ENCODE data around the gene C22orf31. TPM values are rescaled to one million over a fixed set of nuclear protein-coding genes. Genes with fewer than 3 reads are reported as not detected.
"Not testable (repeated sequence)": the region's sequence is repeated elsewhere in the genome, so short reads cannot be mapped to it uniquely, and the experiment has no call there.

C22orf31 gene
- total RNA-seq, 1 experiment from 2014 or later, result not detected

- in situ Hi-C loops (cut with HindIII; ENCODE audit: low pct_unique_long_range_greater_than_20kb, low sequenced_read_pairs); H3K4me3 ChIP-seq (ENCODE audit: low read depth in 2 of 2, low read length in 2 of 2); BruUV-seq (replicated peaks); intact Hi-C loops (cut with micrococcal nuclease; ENCODE audit: unreplicated experiment); H3K4me1 ChIP-seq (ENCODE audit: control insufficient read depth, insufficient read depth, low read length); H3K27me3 ChIP-seq (ENCODE audit: control insufficient read depth, insufficient read depth, low read length); POLR2A ChIA-PET; ATAC-seq; H3K9me3 ChIP-seq (ENCODE audit: control insufficient read depth, insufficient read depth, low read depth, low read length); H3K27ac ChIP-seq (ENCODE audit: low read length); CTCF ChIA-PET; DNase-seq (ENCODE audit: low read depth, low spot score); H3K36me3 ChIP-seq (ENCODE audit: control insufficient read depth, insufficient read depth, low read length): not testable (repeated sequence)
Measured at GRCh38 chr22:29083576-29083932, 21.9 kb upstream of the C22orf31 start.

DNA sequence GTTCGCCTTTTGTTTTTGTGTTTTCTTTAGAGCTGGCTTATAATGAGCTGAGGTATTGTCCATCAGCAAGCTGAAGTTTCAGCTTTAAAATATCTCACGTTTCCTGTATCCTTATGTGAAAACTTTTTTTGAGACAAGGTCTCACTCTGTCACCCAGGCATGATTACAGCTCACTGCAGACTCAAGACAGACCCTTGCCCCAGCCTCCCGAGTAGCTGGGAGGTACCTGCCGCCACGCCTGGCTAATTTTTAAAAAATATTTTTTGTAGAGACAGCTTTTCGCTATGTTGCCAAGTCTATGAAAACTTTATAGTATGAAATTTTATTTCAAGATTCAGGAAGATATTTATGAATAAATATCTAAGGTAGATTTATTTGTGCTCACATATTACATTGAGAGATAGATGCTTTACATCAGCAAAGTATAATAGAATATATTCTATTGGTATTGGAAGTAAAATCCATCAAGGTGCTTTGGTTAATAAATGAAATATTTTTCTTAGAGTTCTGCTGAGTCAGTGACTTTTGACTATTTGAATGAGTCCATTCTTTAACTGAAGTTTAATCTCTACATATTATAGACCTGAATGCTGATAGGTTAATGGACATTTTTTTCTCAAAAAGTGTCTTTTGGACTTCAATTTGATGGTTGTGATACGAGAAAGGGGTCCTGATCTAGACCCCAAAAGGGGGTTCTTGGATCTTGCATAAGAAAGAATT is 21.4 kb upstream of the C22orf31 start:
- POLR2A ChIA-PET, result no interaction called here
- Histone ChIP-seq H3K27ac (ENCODE audit: low read length) (no peak overlapping the region), H3K27me3 (ENCODE audit: control insufficient read depth, insufficient read depth, low read length) (no peaks in the 10 kb centered on the region), H3K9me3 (ENCODE audit: control insufficient read depth, insufficient read depth, low read depth, low read length) (no peaks in the 10 kb centered on the region), H3K36me3 (ENCODE audit: control insufficient read depth, insufficient read depth, low read length) (no peaks in the 10 kb centered on the region), H3K4me3 (ENCODE audit: low read depth in 2 of 2, low read length in 2 of 2) (no peak overlapping the region), H3K4me1 (ENCODE audit: control insufficient read depth, insufficient read depth, low read length) (no peaks in the 10 kb centered on the region)
- CTCF ChIA-PET, result no interaction called here
- ATAC-seq, result no peak
- no TSS peak for BruUV-seq (replicated peaks)
- intact Hi-C loops (cut with micrococcal nuclease; ENCODE audit: unreplicated experiment), result no loop called here
- DNase-seq (ENCODE audit: low read depth, low spot score), result no peak
- TF ChIP-seq, protein P1, sequence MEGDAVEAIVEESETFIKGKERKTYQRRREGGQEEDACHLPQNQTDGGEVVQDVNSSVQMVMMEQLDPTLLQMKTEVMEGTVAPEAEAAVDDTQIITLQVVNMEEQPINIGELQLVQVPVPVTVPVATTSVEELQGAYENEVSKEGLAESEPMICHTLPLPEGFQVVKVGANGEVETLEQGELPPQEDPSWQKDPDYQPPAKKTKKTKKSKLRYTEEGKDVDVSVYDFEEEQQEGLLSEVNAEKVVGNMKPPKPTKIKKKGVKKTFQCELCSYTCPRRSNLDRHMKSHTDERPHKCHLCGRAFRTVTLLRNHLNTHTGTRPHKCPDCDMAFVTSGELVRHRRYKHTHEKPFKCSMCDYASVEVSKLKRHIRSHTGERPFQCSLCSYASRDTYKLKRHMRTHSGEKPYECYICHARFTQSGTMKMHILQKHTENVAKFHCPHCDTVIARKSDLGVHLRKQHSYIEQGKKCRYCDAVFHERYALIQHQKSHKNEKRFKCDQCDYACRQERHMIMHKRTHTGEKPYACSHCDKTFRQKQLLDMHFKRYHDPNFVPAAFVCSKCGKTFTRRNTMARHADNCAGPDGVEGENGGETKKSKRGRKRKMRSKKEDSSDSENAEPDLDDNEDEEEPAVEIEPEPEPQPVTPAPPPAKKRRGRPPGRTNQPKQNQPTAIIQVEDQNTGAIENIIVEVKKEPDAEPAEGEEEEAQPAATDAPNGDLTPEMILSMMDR (IDR thresholded peaks at IDR 0.05), result no peak
- TF ChIP-seq, protein P2, sequence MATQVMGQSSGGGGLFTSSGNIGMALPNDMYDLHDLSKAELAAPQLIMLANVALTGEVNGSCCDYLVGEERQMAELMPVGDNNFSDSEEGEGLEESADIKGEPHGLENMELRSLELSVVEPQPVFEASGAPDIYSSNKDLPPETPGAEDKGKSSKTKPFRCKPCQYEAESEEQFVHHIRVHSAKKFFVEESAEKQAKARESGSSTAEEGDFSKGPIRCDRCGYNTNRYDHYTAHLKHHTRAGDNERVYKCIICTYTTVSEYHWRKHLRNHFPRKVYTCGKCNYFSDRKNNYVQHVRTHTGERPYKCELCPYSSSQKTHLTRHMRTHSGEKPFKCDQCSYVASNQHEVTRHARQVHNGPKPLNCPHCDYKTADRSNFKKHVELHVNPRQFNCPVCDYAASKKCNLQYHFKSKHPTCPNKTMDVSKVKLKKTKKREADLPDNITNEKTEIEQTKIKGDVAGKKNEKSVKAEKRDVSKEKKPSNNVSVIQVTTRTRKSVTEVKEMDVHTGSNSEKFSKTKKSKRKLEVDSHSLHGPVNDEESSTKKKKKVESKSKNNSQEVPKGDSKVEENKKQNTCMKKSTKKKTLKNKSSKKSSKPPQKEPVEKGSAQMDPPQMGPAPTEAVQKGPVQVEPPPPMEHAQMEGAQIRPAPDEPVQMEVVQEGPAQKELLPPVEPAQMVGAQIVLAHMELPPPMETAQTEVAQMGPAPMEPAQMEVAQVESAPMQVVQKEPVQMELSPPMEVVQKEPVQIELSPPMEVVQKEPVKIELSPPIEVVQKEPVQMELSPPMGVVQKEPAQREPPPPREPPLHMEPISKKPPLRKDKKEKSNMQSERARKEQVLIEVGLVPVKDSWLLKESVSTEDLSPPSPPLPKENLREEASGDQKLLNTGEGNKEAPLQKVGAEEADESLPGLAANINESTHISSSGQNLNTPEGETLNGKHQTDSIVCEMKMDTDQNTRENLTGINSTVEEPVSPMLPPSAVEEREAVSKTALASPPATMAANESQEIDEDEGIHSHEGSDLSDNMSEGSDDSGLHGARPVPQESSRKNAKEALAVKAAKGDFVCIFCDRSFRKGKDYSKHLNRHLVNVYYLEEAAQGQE (IDR thresholded peaks at IDR 0.05; ENCODE audit: insufficient read depth in 1 of 2, low read depth in 2 of 2, low read length in 1 of 2), result no peak
- no peak for TF ChIP-seq SIN3A (IDR thresholded peaks at IDR 0.05; ENCODE audit: borderline replicate concordance, insufficient read depth, low read depth, low read length)
- TF ChIP-seq POLR2AphosphoS5 (IDR thresholded peaks at IDR 0.05; ENCODE audit: low read depth, low read length), result no peak
- TF ChIP-seq TCF7L2 (IDR thresholded peaks at IDR 0.05; ENCODE audit: low read depth, low read length), result no peak
- in situ Hi-C loops (cut with HindIII; ENCODE audit: low pct_unique_long_range_greater_than_20kb, low sequenced_read_pairs), result no loop called here

- ATAC-seq (no peak), DNase-seq (ENCODE audit: low read depth, low spot score) (no peak)
- ChIA-PET POLR2A (no interaction called here), CTCF (interaction anchor here (0.5 kb wide), 1 partner anchor 131 kb away, joined by 7 read pairs; no protein-coding TSS in a partner anchor)
- Histone ChIP-seq H3K27me3 (ENCODE audit: control insufficient read depth, insufficient read depth, low read length) (no peaks in the 10 kb centered on the region), H3K4me1 (ENCODE audit: control insufficient read depth, insufficient read depth, low read length) (no peaks in the 10 kb centered on the region), H3K9me3 (ENCODE audit: control insufficient read depth, insufficient read depth, low read depth, low read length) (no peaks in the 10 kb centered on the region), H3K4me3 (ENCODE audit: low read depth in 2 of 2, low read length in 2 of 2) (no peak overlapping the region), H3K27ac (ENCODE audit: low read length) (no peak overlapping the region), H3K36me3 (ENCODE audit: control insufficient read depth, insufficient read depth, low read length) (no peaks in the 10 kb centered on the region)
- in situ Hi-C loops (cut with HindIII; ENCODE audit: low pct_unique_long_range_greater_than_20kb, low sequenced_read_pairs) (no loop called here), intact Hi-C loops (cut with micrococcal nuclease; ENCODE audit: unreplicated experiment) (no loop called here)
- TF ChIP-seq TCF7L2 (IDR thresholded peaks at IDR 0.05; ENCODE audit: low read depth, low read length) (no peak), SIN3A (IDR thresholded peaks at IDR 0.05; ENCODE audit: borderline replicate concordance, insufficient read depth, low read depth, low read length) (no peak), POLR2AphosphoS5 (IDR thresholded peaks at IDR 0.05; ENCODE audit: low read depth, low read length) (no peak)
- TF ChIP-seq, protein P1 (IDR thresholded peaks at IDR 0.05), result no peak
- TF ChIP-seq, protein P2 (IDR thresholded peaks at IDR 0.05; ENCODE audit: insufficient read depth in 1 of 2, low read depth in 2 of 2, low read length in 1 of 2), result no peak
- BruUV-seq (replicated peaks), result no TSS peak
Measured at GRCh38 chr22:29081517-29082236, 20.0 kb upstream of the C22orf31 start.

Data from Panc1 (cell line).